Panc1 (cell line): Measurements from ENCODE around the gene MARK4. TPM values are rescaled to one million over a fixed set of nuclear protein-coding genes. Genes with fewer than 3 reads are reported as not detected.

ENCODE experiments used
- ATAC-seq: fragments of 200-7000 bp; cut with Tn5 transposase; 2 replicates; pipeline ENCODE4 v1.9.1; 2020; ENCODE audit warnings: mild to moderate bottlenecking, moderate library complexity
- BruUV-seq: library from RNA; stranded (reverse); fragments of 400-500 nt; replicated peaks from 2 replicates; lab custom pipeline; 2021; lab: Mats Ljungman, UMichigan
- CTCF ChIA-PET: fragments of 300-600 bp; sonication (Branson Sonifier 250); formaldehyde crosslinking; loops from one replicate; lab custom pipeline; 2022; ENCODE audit warnings: antibody characterized with exemption; lab: Charles Lee
- POLR2A ChIA-PET: fragments of 300-600 bp; sonication (Branson Sonifier 250); formaldehyde crosslinking; loops from one replicate; lab custom pipeline; 2022; ENCODE audit warnings: antibody characterized with exemption; lab: Charles Lee
- DNase-seq: peaks from one replicate; pipeline ENCODE4 v3.0.0-alpha.2; 2010; ENCODE audit warnings: low read depth, low spot score
- H3K27ac ChIP-seq: 2 replicates; pipeline ENCODE4 v1.5.1; 2011; ENCODE audit warnings: mild to moderate bottlenecking, low read length, inconsistent platforms
- H3K27me3 ChIP-seq: fragments of 200-500 bp; sonication (Bioruptor generic); 2 replicates; pipeline ENCODE4 v1.6.0; 2014; ENCODE audit warnings: low read length, inconsistent platforms; ENCODE audit not compliant: control insufficient read depth, insufficient read depth
- H3K36me3 ChIP-seq: fragments of 200-500 bp; sonication (Bioruptor generic); 2 replicates; pipeline ENCODE4 v1.5.1; 2014; ENCODE audit warnings: inconsistent platforms, mild to moderate bottlenecking, low read length, moderate library complexity; ENCODE audit not compliant: control insufficient read depth, insufficient read depth
- H3K4me1 ChIP-seq: 2 replicates; pipeline ENCODE4 v1.5.1; 2011; ENCODE audit warnings: inconsistent platforms, mild to moderate bottlenecking, low read length, moderate library complexity; ENCODE audit not compliant: control insufficient read depth, insufficient read depth
- H3K4me3 ChIP-seq, 2 experiments: 2 replicates each; pipeline ENCODE4 v1.5.1; 2011 to 2012; ENCODE audit warnings: low read depth in 2 of 2, low read length in 2 of 2, mild to moderate bottlenecking in 2 of 2, inconsistent platforms in 1 of 2, moderate library complexity in 1 of 2
- H3K9me3 ChIP-seq: fragments of 200-500 bp; sonication (Bioruptor generic); 2 replicates; pipeline ENCODE4 v1.5.1; 2014; ENCODE audit warnings: low read depth, mild to moderate bottlenecking, inconsistent platforms, low read length, moderate library complexity; ENCODE audit not compliant: control insufficient read depth, insufficient read depth
- POLR2AphosphoS5 ChIP-seq: IDR thresholded peaks from 2 replicates; pipeline ENCODE4 v1.6.1; 2012; ENCODE audit warnings: mild to moderate bottlenecking, low read depth, low read length, moderate library complexity
- REST ChIP-seq, 2 experiments: IDR thresholded peaks; 2 replicates each; pipeline ENCODE4 v1.6.1; 2011 to 2012; ENCODE audit warnings: low read depth in 2 of 2, control low read depth in 1 of 2, low read length in 1 of 2, mild to moderate bottlenecking in 1 of 2, moderate library complexity in 1 of 2; ENCODE audit not compliant: insufficient read depth in 1 of 2
- SIN3A ChIP-seq: IDR thresholded peaks from 2 replicates; pipeline ENCODE4 v1.6.1; 2012; ENCODE audit warnings: low read depth, mild to moderate bottlenecking, low read length, moderate library complexity, borderline replicate concordance; ENCODE audit not compliant: insufficient read depth
- TCF7L2 ChIP-seq: IDR thresholded peaks from 2 replicates; pipeline ENCODE4 v1.6.1; 2011; ENCODE audit warnings: mild to moderate bottlenecking, low read depth, low read length, inconsistent platforms
- in situ Hi-C: cut with HindIII; loops from 2 replicates; pipeline ENCODE4 v1.10.0; 2016; ENCODE audit warnings: low sequenced_read_pairs, low pct_unique_long_range_greater_than_20kb
- intact Hi-C: fragments of 100-400 bp; cut with micrococcal nuclease; formaldehyde crosslinking; loops from one replicate; pipeline ENCODE4 v1.10.0; 2022; ENCODE audit not compliant: unreplicated experiment
- total RNA-seq: library from RNA; stranded (reverse); gene quantifications from one replicate; pipeline ENCODE4 v1.2.1, GENCODE V29; 2021; ENCODE audit not compliant: unreplicated experiment
- TF ChIP-seq, protein P1 (sequence below): fragments of 450-650 bp; IDR thresholded peaks from 2 replicates; pipeline ENCODE4 v1.5.1; 2017; ENCODE audit warnings: mild to moderate bottlenecking

The MARK4 gene
- total RNA-seq, 1 experiment from 2014 or later, result 21.6 TPM

DNA sequence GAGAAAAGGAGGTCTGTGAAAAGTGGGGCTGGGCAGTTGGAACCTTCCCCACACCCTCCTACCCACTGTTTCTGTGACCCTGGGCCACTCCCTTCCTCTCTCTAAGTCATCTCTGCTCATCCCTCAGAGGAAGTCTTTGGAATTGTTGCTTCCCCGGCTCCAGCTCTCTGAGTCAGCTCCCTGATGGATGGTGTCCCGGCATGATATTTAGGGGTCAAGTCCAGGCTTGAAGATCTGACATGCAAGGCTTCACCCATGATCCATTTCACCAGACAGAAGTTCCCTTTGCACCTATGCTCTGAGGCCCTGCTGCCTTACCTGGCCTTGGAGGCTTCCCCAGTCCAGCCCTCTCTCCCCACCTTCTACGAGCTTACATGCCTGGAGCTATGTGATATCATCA, 19.2 kb upstream of the MARK4 start:
- no TSS peak for BruUV-seq
- Histone ChIP-seq H3K27me3 (no peaks in the 10 kb centered on the region), H3K9me3 (no peaks in the 10 kb centered on the region), H3K4me1 (no peaks in the 10 kb centered on the region; the same call in 1 of the 2 replicates), H3K36me3 (no peaks in the 10 kb centered on the region), H3K4me3 (no peak overlapping the region), H3K27ac (no peak overlapping the region)
- in situ Hi-C loops (no loop called here), intact Hi-C loops (no loop called here)
- ATAC-seq, result no peak
- ChIA-PET POLR2A (no interaction called here), CTCF (no interaction called here)
- TF ChIP-seq TCF7L2 (no peak), REST (IDR thresholded peaks at IDR 0.05; ENCODE audit: insufficient read depth in 1 of 2, low read depth in 2 of 2, low read length in 1 of 2) (no peak), SIN3A (no peak), POLR2AphosphoS5 (no peak)
- TF ChIP-seq, protein P1, sequence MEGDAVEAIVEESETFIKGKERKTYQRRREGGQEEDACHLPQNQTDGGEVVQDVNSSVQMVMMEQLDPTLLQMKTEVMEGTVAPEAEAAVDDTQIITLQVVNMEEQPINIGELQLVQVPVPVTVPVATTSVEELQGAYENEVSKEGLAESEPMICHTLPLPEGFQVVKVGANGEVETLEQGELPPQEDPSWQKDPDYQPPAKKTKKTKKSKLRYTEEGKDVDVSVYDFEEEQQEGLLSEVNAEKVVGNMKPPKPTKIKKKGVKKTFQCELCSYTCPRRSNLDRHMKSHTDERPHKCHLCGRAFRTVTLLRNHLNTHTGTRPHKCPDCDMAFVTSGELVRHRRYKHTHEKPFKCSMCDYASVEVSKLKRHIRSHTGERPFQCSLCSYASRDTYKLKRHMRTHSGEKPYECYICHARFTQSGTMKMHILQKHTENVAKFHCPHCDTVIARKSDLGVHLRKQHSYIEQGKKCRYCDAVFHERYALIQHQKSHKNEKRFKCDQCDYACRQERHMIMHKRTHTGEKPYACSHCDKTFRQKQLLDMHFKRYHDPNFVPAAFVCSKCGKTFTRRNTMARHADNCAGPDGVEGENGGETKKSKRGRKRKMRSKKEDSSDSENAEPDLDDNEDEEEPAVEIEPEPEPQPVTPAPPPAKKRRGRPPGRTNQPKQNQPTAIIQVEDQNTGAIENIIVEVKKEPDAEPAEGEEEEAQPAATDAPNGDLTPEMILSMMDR, result no peak
- no peak for DNase-seq

DNA sequence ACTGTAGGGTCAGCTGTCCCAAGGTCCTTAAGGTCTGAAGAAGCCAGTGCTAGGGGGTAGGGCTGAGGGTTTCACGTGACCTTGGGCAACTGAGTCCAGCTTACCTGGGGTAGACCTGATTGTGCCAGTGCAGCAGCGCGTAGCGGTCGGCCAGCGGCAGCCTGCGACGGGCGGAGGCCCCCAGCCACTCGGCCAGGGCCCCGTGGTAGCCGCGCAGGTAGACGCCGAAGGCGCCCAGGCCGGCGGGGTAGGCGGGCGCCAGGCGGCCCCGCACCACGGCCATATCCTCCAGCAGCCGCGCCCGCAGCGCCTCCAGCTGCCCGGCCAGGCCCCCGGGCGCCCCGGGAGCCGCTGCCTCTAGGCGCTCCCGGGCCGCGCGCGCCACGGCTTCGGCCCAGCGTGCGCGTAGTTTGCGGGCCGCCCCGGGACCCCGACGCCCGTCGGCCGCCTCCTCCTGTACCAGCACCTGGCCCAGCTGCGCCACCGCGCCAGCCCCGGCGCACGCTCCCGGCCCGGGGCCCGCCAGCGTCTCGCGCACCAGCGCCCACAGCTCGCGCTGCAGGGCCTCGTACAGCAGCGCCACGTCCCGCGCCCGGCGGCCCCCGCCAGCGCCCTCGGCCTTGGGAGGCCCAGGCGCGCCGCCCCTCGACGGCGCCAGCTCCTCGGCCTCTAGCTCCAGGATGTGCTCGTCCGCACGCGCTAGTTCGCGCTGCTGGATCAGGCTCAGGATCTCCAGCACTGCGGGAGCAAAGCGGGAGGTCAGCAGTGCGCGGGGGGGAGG, 16.8 kb upstream of the MARK4 start:
- H3K9me3 ChIP-seq, result no peaks in the 10 kb centered on the region
- ATAC-seq, result no peak
- H3K4me1 ChIP-seq, result no peaks in the 10 kb centered on the region; the same call in 1 of the 2 replicates
- DNase-seq, result no peak
- POLR2A ChIA-PET, result no interaction called here
- H3K27ac ChIP-seq, result no peak overlapping the region
- in situ Hi-C loops (no loop called here), intact Hi-C loops (no loop called here)
- no peaks in the 10 kb centered on the region for H3K36me3 ChIP-seq
- CTCF ChIA-PET, result no interaction called here
- no peak overlapping the region for H3K4me3 ChIP-seq
- TF ChIP-seq SIN3A, result no peak
- no peak for TF ChIP-seq POLR2AphosphoS5
- no peak for TF ChIP-seq TCF7L2
- TF ChIP-seq REST (IDR thresholded peaks at IDR 0.05; ENCODE audit: insufficient read depth in 1 of 2, low read depth in 2 of 2, low read length in 1 of 2), result no peak
- TF ChIP-seq, protein P1, result no peak
- H3K27me3 ChIP-seq, result no peaks in the 10 kb centered on the region
- BruUV-seq, result no TSS peak
